Right renal cortex interstitium (tissue), 3 donors: ENCODE data around the gene ALKBH3. TPM values are rescaled to one million over a fixed set of nuclear protein-coding genes. Genes with fewer than 3 reads are reported as not detected.

Experiments used
- DNase-seq, 3 donors: peaks; one replicate each; pipeline ENCODE4 v3.0.0-alpha.2; 2013; ENCODE audit warnings: low read depth in 3 of 3, low spot score in 2 of 3
- polyA plus RNA-seq, 3 donors: library from polyadenylated mRNA; unstranded; fragments of 120-200 nt; gene quantifications; one replicate each; pipeline ENCODE4 v1.2.1, GENCODE V29; 2013; ENCODE audit not compliant: insufficient read length in 3 of 3

The ALKBH3 gene
- polyA plus RNA-seq, 3 donors: 39.3 to 40.6 (median 39.8) TPM

DNA sequence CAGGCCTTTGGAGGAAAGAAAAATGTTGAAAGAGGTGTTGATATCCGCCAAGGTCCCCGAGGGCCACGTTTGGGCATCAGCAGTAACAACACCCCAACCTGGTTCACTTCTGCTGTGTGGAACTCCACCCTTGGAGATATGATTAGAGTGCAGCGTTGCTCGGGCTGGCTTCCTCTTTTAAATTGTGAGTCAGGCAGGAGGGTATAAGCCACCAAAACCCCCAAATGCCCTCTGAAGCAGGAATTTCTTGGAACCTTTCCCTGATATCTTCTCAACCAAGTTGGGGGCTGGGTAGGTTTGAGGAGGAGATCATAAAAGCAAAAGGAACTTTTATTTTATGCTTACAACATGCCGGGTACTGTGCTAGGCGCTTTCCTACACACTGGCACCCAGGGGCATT is 55.4 kb downstream of the ALKBH3 start:
- no peak for DNase-seq

DNA sequence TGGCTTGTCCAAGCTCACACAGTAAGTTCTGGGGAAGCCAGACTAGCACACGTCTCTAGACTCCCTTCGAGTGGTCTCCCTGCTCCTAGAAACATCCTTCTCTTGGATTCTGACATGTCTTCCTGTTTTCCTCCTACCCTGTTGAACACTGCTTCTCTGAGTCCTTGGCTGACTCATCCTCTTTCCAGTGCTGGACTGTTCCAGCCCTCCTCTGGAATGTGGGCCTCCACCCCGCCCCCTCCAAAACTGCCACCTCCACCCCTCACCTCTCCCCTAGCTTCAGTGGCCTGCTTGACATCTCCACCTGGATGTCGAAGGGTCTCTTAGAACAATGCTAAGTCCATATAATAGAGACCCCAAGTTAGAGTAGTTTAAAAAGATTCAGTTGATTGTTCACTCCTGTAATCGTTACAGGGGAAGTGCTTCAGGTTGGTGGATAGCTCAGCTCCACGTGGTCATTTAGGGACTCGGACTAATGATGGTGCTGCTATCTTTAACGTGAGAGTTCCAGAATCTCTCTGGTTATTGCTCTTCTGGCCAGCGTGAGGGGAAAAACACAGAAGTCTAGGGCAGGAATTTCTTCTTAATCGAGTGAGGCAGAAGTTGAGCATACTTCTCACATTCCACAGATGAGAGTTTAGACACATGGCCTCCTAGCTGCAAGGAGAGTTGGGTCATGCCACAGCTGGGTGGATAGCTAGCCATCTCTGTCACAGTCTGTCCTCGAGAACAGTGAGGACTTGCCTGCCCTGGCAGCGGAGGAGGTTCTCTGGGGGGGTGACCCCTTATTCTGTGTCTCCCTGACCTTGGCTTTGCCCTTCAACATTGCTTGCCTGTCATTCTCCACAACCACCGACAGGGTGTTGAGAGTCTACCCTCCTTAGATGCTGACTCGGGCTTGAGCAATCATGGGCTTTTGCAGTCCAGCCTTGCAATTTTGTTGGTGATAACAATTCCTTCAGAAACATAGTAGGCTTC is 57.1 kb downstream of the ALKBH3 start:
- no peak for DNase-seq

DNA sequence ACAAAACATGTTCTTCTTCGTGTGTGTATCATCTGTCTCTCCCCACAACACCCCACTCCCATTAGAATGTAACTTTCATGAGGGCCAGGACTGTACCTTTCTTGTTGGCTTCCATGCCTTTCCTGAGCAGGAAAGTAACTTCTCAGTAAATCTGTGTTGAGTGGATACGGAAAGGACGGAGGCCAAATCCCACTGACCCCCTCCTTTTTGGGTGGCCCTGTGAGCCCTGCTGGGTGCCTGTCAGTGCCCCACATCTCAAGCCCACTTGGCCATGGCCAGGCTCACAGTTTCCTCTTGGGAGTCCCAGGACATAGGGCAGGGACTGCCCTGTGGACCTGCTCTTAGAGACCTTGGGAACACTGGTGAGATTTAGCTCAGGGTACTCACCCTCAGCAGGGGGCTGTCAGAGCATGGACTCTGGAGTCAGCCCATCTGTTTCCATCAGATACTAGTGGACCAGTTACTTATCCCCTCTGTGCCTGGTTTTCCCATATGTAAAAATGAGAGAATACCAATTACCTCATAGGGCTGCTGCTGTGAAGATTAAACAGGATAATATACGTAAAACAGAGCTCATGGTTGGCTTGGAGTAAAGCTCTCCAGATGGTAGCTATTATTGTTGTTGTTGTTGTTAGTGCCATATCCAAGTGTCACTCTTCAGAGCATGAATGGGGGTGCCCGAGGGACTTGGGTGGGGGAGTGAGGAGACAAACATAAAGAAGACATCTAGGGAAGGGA is 60.8 kb downstream of the ALKBH3 start:
- no peak for DNase-seq

DNA sequence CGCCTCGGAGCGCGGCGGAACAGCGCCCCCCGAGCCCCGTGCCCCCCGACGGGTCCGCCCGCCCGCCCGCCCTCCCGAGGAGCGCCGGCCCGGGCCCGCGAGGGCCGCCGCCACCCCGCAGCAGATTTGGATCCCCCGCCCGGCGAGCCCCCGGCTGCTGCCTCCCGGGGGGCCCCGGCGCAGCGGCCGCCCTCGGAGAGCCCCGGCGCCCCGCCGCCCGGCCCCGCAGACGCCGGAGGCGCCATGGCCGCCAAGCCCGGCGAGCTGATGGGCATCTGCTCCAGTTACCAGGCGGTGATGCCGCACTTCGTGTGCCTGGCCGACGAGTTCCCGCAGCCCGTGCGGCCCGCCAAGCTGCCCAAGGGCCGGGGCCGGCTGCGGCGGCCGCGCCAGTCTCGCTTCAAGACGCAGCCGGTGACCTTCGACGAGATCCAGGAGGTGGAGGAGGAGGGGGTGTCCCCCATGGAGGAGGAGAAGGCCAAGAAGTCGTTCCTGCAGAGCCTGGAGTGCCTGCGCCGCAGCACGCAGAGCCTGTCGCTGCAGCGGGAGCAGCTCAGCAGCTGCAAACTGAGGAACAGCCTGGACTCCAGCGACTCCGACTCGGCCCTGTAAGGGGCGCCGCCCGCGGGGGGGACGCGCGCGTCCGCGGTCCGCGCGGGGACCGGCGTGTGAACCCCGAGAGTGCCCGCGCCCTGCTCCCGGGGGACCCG is 62.2 kb downstream of the ALKBH3 start:
- DNase-seq: no peak

DNA sequence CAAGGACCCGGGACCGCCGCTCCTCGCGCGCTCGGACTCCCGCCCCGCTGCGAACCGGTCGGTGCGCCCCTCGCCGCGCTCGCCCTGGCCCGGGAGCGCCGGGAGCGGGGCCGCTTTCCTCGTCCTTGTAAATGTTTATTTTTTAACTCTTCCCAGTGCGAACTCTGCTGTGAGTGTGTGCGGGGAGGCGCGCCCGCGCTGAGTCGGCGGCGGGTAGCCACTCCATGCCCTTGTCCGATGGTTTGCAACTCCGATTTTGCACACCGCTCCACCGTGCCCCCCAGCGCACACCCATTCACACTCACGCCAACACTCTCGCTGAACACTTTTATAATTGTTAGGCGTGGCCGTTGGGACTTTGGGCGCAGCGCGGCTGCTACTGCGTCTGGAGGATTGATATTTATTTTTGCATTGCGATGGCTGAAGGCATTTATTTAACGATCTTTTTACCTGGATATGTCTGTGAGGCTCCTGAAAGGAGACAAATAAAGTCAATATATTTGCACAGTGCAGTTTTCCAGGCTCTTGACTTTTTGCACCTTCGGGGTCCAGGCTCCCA is 62.8 kb downstream of the ALKBH3 start:
- no peak for DNase-seq

DNA sequence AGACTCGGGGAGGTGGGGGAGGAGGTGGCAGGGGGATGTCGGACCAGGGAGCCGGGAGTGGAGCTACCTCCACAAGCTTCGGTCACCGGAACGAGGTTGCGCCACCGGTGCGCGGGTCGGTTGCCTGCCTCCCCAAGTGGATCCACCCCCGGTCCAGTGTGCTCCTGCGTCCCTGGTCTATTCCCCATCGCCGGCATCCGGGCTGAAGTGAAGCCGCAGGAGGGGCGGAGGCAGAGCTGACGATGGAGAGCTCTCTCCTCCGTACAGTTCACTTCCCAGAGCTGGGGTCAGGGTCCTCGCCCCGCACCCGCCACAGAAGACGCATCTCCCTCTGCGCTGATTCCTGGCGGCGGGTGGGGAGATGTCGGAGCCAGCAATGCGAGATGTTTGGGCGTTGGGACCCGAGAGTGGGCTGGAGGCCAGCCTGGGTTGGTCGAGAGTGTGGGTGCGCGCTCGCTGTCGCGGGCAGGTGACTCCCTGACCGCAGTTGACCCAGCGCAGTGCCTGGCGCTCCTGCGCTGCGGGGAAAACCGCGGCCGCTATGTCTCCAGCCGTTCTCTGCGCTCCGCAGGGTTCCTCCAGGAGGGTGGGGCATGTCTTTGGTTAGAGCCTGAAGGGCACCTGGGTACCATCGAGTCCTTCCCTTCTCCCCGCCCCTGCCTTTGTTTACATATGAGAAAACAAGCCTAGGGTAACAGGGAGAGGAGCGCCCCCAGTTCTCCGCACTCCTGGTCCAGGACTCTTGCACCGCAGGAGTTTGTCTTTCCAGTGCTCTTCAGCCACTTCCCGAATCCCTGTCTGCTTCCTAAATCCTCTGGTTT is 63.5 kb downstream of the ALKBH3 start:
- DNase-seq: no peak

DNA sequence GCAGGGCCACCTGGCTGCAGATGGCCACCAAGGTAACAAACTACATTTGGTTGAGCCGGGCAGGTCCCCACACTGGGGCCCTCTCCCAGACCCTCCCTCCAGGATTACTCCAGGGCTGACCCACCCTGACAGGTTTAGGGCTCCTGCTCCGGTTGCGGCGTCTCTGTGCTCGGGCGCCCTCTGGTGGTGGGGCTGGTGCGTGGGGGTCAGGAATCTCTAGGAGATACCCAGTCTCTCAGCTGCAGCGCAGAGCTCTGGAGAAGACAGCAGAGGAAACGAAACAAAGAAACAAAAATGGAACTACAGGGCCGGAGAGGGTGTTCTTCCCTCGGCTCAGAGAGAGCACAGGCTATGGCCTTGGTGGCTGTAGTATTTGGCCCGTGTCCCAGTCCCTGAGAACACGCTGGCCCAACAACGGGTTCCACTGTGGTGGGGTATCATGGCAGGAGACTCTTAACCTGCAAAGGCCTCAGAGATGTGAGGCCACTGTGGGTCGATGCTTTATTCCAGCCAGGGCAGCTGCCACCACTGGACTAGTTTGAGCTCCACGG is 64.2 kb downstream of the ALKBH3 start:
- no peak for DNase-seq

DNA sequence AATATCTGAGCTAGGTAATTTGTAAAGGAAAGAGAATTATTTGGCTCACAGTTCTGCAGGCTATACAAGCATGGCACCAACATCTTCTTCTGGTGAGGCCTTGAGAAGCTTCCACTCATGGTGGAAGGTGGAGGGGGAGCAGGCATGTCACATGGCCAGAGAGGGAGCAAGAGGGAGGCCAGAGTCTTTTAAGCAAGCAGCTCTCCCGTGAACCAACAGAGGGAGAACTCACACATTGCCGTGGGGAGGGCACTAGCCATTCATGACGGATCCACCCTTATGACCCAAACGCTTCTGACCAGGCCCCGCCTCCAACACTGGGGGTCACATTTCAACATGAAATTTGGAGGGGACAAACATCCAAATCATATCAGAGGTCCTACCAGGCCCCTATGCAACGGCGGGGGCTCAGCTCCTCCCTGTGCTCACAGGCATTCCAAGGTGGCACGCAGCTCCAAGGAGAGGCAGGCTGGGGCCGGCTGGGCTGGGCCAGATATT is 66.4 kb downstream of the ALKBH3 start:
- no peak for DNase-seq

DNA sequence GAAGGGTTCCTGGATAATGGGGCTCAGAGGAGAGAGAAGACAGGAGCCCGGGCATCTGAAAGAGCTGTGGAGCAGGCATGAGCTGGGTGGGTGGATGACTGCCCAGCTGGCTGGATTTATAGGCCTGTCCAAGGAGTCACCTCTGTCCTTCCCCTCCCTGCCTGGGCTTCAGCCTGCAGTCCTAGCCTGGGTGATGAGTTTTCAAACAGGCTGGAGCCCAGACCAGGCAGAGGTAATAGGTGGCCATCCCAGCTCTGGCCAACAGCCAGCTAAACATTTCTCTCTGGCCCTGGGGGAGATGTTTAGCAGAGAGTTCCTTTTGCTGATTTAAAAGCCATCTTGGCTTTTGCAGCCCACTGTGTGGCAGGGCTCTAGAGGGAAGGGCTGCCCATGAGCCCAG is 67.2 kb downstream of the ALKBH3 start:
- DNase-seq: no peak

DNA sequence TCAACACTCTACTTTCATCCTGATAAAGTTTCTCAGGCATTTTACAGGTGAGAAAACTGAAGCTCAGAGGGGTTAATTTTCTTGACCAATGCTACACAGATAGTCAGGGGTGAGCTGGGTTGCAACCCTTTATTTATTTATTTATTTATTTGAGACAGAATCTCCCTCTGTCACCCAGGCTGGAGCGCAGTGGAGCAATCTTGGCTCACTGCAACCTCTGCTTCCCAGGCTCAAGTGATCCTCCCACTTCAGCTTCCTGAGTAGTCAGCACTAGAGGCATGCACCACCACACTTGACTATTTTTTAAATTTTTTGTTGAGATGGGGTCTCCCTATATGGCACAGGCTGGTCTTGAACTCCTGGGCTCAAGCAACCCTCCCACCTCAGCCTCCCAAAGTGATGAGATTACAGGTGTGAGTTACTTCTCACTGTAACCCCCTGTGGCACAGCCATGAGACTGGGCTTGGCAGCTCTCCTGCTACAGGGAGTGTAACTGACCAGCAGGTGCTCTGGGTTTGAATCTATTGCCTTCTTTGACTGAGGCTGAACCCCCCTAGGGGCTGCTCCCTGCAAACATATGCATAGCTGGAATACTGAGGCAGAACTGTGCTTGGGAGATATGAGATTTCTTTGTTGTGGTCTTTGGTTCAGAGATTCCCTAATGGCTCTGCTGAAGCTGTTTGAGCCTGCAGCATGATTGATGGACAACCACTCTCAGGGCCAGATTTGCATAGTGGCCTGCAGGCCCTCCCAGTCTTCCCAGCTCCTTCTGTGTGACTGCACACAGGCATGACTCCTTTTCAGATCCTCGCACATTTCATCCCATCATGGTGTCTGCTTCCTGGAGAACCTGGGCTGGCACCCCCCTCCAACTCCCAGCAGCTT is 68.0 kb downstream of the ALKBH3 start:
- DNase-seq: no peak

DNA sequence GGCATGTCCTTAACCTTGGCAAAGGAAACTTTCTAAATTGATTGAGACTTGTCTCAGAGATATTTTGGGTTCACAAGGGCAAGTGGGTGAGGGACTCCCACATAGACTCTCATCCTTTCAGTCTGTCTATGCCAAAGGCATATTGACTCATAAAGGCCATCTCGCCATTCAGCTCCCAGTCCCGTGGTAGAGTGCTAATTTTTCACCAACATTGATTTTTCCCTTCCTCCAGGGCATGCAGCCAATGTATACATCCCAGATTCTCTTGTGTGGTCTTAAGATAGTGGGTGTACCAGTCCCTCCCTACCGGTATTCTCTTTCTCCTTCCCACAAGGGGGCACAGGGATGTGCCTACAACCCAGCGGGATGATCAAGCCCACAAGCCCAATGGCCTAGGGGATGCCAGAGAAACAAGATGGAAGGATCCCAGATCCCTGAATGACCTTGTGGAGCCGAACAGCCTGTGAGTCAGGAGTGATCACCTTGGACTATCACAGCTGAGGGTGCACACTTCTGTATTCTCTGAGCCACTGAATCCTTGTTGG is 69.8 kb downstream of the ALKBH3 start:
- DNase-seq: no peak

DNA sequence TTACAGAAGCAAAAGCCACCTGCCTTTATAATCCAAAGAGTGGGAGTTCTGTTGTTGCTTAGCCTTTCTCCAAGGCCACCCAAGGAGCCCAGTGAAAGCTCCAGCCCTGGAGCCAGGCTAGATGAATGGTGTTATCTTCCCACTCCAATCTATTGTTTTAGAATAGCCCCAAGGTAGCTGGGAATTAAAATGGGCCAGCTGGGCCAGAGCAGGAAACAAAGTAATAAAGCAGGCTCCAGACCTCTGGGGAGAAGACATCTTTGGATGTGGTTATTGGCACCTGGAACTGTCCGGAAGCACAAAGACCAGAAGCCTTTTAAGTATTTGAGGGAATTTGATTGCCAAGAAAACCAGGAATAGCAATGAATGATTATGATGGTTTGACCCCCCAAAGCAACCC is 70.6 kb downstream of the ALKBH3 start:
- no peak for DNase-seq

DNA sequence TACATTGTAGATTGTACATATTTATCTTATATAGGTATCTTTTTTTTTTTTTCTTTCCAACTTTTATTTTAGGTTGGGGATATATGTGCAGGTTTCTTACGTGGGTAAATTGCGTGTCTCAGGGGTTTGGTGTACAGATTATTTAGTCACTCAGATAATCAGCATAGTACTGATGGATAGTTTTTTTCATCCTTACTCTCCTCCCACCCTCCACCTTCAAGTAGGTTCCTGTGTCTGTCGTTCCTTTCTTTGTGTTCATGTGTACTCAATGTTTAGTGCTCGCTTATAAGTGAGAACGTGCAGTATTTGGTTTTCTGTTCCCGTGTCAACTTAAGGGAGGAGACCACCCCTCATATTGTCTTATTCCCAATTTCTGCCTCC is 71.4 kb downstream of the ALKBH3 start:
- DNase-seq: no peak

DNA sequence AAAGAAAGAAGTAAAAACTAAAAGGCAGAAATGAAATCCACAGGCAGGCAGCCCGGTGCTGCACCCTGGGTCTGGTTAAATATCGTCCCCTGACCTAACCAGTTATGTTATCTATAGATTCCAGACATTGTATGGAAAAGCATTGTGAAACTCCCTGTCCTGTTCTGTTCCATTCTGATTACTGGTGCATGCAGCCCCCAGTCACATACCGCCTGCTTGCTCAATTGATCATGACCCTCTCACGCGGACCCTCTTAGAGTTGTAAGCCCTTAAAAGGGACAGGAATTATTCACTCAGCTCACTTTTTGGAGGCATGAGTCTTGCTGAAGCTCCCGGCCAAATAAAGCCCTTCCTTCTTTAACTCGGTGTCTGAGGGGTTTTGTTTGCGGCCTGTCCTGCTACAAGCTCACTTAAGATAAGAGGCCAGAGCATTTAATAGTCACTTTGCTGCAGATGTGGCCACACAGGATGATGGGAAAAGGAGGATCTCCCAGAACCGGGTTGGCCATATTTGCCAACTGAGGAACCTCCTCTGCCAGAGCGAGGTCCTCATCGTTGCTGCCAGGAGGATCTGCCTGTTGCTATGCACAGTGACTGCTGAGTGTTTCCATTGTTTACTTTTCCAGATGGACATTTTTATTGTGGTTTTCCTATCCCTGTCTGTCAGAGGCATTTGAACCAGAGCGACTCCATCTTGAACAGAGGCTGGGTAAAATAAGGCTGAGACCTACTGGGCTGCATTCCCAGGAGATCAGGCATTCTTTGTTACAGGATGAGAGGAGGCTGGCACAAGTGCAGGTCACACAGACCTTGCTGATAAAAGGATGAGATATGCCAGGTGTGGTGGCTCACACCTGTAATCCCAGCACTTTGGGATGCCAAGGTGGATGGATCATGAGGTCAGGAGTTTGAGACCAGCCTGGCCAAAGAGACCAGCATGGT is 72.0 kb downstream of the ALKBH3 start:
- DNase-seq: no peak

DNA sequence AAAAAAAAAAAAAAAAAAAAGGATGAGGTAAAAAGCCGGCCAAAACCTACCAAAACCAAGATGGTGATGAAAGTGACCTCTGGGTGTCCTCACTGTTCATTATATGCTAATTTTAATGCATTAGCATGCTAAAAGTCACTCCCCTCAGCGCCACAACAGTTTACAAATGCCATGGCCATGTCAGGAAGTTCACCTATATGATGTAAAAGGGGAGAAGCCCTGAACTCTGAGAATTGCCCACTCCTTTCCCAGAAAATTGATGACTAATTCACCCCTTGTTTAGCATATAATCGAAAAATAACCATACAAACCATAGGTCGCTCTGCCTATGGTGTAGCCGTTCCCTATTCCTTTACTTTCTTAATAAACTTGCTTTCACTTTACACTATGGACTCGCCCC is 72.9 kb downstream of the ALKBH3 start:
- no peak for DNase-seq

DNA sequence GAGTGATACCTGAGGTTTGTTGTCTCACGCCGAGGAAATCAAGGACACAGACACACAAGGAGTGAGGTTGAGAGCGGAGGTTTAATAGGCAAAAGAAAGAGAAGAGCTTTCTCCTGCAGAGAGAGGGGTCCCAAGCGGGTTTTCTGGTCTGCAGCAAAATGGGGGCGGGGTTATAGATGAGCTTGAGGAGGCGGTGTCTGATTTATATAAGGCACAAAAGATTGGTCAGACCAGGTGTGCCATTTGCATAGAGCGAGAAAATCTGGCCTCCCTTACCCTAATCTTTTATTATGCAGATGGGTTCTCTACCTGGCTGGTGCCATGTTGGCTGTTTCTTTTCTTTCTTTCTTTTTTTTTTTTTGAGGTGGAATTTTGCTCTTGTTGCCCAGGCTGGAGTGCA is 73.6 kb downstream of the ALKBH3 start:
- no peak for DNase-seq

DNA sequence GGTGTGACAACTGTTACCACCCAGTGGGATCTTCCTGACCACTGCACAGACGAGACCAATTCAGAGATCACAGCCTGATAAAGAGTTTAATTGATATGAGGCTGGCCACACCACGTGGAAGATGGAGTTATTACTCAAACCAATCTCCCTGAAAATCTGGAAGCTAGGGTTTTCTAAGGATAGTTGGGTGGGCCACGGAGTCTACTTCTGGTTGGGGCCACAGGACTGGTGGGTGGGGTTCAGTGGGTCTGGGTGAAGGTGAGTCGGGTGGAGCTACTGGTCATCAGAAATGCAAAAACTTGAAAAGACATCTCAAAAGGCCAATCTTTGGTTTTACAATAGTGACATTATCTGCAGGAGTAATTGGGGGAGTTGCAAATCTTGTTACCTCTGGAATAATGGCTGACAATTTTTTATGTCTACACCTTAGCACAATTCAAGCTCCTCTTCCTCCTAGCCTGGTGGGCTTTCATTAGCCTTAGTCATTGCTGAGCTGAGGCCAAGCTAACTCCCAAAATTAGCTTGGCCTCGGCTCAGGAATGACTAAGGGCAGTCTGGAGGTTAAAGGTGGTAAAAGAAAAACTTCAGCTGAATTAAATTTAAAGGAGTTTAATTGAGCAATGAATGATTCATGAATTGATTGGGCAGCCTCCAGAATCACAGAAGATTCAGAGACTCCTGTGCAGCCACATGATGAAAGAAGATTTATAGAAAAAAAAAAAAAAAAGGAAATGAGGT is 74.9 kb downstream of the ALKBH3 start:
- no peak for DNase-seq
